ENCODE results near the gene TGIF1.
"Not testable (repeated sequence)": the region's sequence is repeated elsewhere in the genome, so short reads cannot be mapped to it uniquely, and the experiment has no call there.

TGIF1 gene

GRCh38 chr18:3409811-3410210 lies 40.2 kb upstream of the TGIF1 start:
- no peaks in the 10 kb centered on the region for H3K4me1 ChIP-seq (ENCODE audit: insufficient read depth, low read length, severe bottlenecking)
- H3K27me3 ChIP-seq (ENCODE audit: insufficient read depth, low read length): no peaks in the 10 kb centered on the region
- no peak overlapping the region for H3K4me3 ChIP-seq (ENCODE audit: low read depth, low read length, poor library complexity, severe bottlenecking)
- H3K79me2 ChIP-seq (ENCODE audit: insufficient read depth, low read length): no peaks in the 10 kb centered on the region
- H3K9ac ChIP-seq (ENCODE audit: low read length): no peak overlapping the region
- no peaks in the 10 kb centered on the region for H3F3A ChIP-seq (ENCODE audit: insufficient read depth, low read length)
- no peaks in the 10 kb centered on the region for H4K20me1 ChIP-seq (ENCODE audit: insufficient read depth, low read length)
- H3K36me3 ChIP-seq (ENCODE audit: insufficient read depth, low read length): no peaks in the 10 kb centered on the region
- no peaks in the 10 kb centered on the region for H3K9me3 ChIP-seq (ENCODE audit: low read length)
- TF ChIP-seq, protein P1, sequence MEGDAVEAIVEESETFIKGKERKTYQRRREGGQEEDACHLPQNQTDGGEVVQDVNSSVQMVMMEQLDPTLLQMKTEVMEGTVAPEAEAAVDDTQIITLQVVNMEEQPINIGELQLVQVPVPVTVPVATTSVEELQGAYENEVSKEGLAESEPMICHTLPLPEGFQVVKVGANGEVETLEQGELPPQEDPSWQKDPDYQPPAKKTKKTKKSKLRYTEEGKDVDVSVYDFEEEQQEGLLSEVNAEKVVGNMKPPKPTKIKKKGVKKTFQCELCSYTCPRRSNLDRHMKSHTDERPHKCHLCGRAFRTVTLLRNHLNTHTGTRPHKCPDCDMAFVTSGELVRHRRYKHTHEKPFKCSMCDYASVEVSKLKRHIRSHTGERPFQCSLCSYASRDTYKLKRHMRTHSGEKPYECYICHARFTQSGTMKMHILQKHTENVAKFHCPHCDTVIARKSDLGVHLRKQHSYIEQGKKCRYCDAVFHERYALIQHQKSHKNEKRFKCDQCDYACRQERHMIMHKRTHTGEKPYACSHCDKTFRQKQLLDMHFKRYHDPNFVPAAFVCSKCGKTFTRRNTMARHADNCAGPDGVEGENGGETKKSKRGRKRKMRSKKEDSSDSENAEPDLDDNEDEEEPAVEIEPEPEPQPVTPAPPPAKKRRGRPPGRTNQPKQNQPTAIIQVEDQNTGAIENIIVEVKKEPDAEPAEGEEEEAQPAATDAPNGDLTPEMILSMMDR (IDR thresholded peaks at IDR 0.05; ENCODE audit: low read length): no peak
- no peak for TF ChIP-seq EZH2 (IDR thresholded peaks at IDR 0.05; ENCODE audit: borderline replicate concordance, low read length)
- no peak overlapping the region for H2AFZ ChIP-seq (ENCODE audit: low read length)
- H3K9me2 ChIP-seq (ENCODE audit: low read depth, low read length): no peaks in the 10 kb centered on the region
- no peak overlapping the region for H3K27ac ChIP-seq (ENCODE audit: low read depth, low read length, poor library complexity, severe bottlenecking)
- no peak overlapping the region for H3K4me2 ChIP-seq (ENCODE audit: low read length)

DNA sequence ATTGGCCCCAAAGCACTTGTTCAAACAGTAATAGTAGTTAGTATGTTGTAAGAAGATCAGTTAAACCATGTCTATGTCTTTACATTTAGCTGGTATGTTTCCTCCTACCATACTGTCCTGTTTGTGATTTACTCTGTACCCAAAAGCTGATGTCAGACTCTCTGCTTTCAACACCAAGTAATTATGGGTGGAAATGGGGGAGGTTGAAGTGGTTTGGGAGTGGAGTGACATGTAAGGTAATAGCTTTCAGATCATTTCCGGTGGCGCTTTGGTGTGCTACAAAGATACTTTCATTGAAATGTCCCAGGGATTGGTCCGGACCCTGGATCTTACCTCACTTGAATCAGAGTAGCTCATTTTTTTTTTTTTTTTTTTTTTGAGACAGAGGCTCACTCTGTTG lies 39.7 kb upstream of the TGIF1 start:
- no peak overlapping the region for H3K9ac ChIP-seq (ENCODE audit: low read length)
- no peaks in the 10 kb centered on the region for H4K20me1 ChIP-seq (ENCODE audit: insufficient read depth, low read length)
- no peaks in the 10 kb centered on the region for H3K9me3 ChIP-seq (ENCODE audit: low read length)
- H3K4me1 ChIP-seq (ENCODE audit: insufficient read depth, low read length, severe bottlenecking): no peaks in the 10 kb centered on the region
- H3F3A ChIP-seq (ENCODE audit: insufficient read depth, low read length): no peaks in the 10 kb centered on the region
- H3K4me2 ChIP-seq (ENCODE audit: low read length): no peak overlapping the region
- no peak overlapping the region for H3K27ac ChIP-seq (ENCODE audit: low read depth, low read length, poor library complexity, severe bottlenecking)
- TF ChIP-seq, protein P1 (IDR thresholded peaks at IDR 0.05; ENCODE audit: low read length): no peak
- no peak for TF ChIP-seq EZH2 (IDR thresholded peaks at IDR 0.05; ENCODE audit: borderline replicate concordance, low read length)
- H3K27me3 ChIP-seq (ENCODE audit: insufficient read depth, low read length): no peaks in the 10 kb centered on the region
- no peaks in the 10 kb centered on the region for H3K36me3 ChIP-seq (ENCODE audit: insufficient read depth, low read length)
- H3K79me2 ChIP-seq (ENCODE audit: insufficient read depth, low read length): no peaks in the 10 kb centered on the region
- H2AFZ ChIP-seq (ENCODE audit: low read length): no peak overlapping the region
- H3K9me2 ChIP-seq (ENCODE audit: low read depth, low read length): no peaks in the 10 kb centered on the region
- no peak overlapping the region for H3K4me3 ChIP-seq (ENCODE audit: low read depth, low read length, poor library complexity, severe bottlenecking)

- H3K79me2 ChIP-seq (ENCODE audit: insufficient read depth, low read length); H3K9me2 ChIP-seq (ENCODE audit: low read depth, low read length); H2AFZ ChIP-seq (ENCODE audit: low read length); H3K27ac ChIP-seq (ENCODE audit: low read depth, low read length, poor library complexity, severe bottlenecking); H3K4me1 ChIP-seq (ENCODE audit: insufficient read depth, low read length, severe bottlenecking); H3K4me3 ChIP-seq (ENCODE audit: low read depth, low read length, poor library complexity, severe bottlenecking); H3K36me3 ChIP-seq (ENCODE audit: insufficient read depth, low read length); H3K4me2 ChIP-seq (ENCODE audit: low read length); H3K9me3 ChIP-seq (ENCODE audit: low read length); H3K27me3 ChIP-seq (ENCODE audit: insufficient read depth, low read length); H3F3A ChIP-seq (ENCODE audit: insufficient read depth, low read length); H4K20me1 ChIP-seq (ENCODE audit: insufficient read depth, low read length); H3K9ac ChIP-seq (ENCODE audit: low read length): not testable (repeated sequence)
Observed at GRCh38 chr18:3410876-3411275, 39.1 kb upstream of the TGIF1 start.

DNA sequence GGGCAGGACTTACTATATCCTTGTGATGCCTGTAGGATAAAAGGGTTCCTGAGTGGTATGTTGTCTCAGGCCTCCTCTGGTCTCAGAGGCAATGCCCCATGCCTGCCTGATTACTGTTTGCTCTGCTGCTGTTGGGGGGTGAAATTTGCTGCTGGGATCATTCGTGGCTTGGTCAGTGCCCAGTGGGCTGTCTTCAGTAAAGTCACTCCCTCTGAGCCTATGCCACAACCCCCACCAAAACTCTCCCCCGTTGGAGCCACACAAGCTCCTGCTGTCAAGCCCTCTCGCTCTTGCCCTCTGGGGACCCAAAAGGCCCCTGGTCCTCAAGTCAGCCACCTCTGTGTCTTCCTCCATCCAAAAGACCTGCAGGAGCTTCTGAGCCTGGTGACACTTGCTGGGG lies 38.6 kb upstream of the TGIF1 start:
- Histone ChIP-seq H3K4me2 (ENCODE audit: low read length) (no peak overlapping the region), H3K27me3 (ENCODE audit: insufficient read depth, low read length) (no peaks in the 10 kb centered on the region), H3K9me2 (ENCODE audit: low read depth, low read length) (no peaks in the 10 kb centered on the region), H3K4me1 (ENCODE audit: insufficient read depth, low read length, severe bottlenecking) (no peaks in the 10 kb centered on the region), H2AFZ (ENCODE audit: low read length) (no peak overlapping the region), H3K79me2 (ENCODE audit: insufficient read depth, low read length) (no peaks in the 10 kb centered on the region), H3K9me3 (ENCODE audit: low read length) (no peaks in the 10 kb centered on the region), H3K27ac (ENCODE audit: low read depth, low read length, poor library complexity, severe bottlenecking) (no peak overlapping the region), H3K9ac (ENCODE audit: low read length) (no peak overlapping the region), H3K4me3 (ENCODE audit: low read depth, low read length, poor library complexity, severe bottlenecking) (no peak overlapping the region), H3F3A (ENCODE audit: insufficient read depth, low read length) (no peaks in the 10 kb centered on the region), H3K36me3 (ENCODE audit: insufficient read depth, low read length) (no peaks in the 10 kb centered on the region), H4K20me1 (ENCODE audit: insufficient read depth, low read length) (no peaks in the 10 kb centered on the region)
- TF ChIP-seq EZH2 (IDR thresholded peaks at IDR 0.05; ENCODE audit: borderline replicate concordance, low read length): no peak
- TF ChIP-seq, protein P1 (IDR thresholded peaks at IDR 0.05; ENCODE audit: low read length): no peak

All from OCI-LY1 (cell line).